Liver (tissue), 9 donors: ENCODE data around the gene DGKB. TPM values are rescaled to one million over a fixed set of nuclear protein-coding genes. Genes with fewer than 3 reads are reported as not detected.

Experiments
- DNase-seq: peaks from one replicate; pipeline ENCODE4 v3.0.0-alpha.2; 2017; ENCODE audit warnings: low spot score
- H3K27ac ChIP-seq, 2 donors: one replicate each; pipeline ENCODE4 v1.7.0; 2013; ENCODE audit warnings: inconsistent platforms in 2 of 2, low read length in 2 of 2, control low read depth in 1 of 2, low read depth in 1 of 2, mild to moderate bottlenecking in 1 of 2
- H3K27me3 ChIP-seq, 4 donors: one replicate each; pipeline versions ENCODE4 v1.6.1 to v1.7.0; 2013; ENCODE audit warnings: low read length in 3 of 4, inconsistent platforms in 1 of 4, mild to moderate bottlenecking in 1 of 4, moderate library complexity in 1 of 4; ENCODE audit not compliant: control insufficient read depth in 4 of 4, insufficient read depth in 4 of 4
- H3K36me3 ChIP-seq, 4 donors: one replicate each; pipeline versions ENCODE4 v1.6.1 to v1.7.0; 2013; ENCODE audit warnings: low read length in 3 of 4, mild to moderate bottlenecking in 3 of 4, low read depth in 1 of 4, moderate library complexity in 1 of 4; ENCODE audit not compliant: control insufficient read depth in 4 of 4, insufficient read depth in 3 of 4
- H3K4me1 ChIP-seq, 4 donors: one replicate each; pipeline versions ENCODE4 v1.6.1 to v1.7.0; 2013; ENCODE audit warnings: low read length in 3 of 4, mild to moderate bottlenecking in 3 of 4, moderate library complexity in 1 of 4; ENCODE audit not compliant: control insufficient read depth in 4 of 4, insufficient read depth in 4 of 4
- H3K4me3 ChIP-seq, 3 donors: one replicate each; pipeline versions ENCODE4 v1.6.1 to v1.7.0; 2013; ENCODE audit warnings: low read length in 3 of 3, control low read depth in 1 of 3, low read depth in 1 of 3, mild to moderate bottlenecking in 1 of 3
- H3K9ac ChIP-seq, 2 donors: one replicate each; pipeline ENCODE4 v1.7.0; 2013; ENCODE audit warnings: low read length in 2 of 2, mild to moderate bottlenecking in 2 of 2, moderate library complexity in 2 of 2, control low read depth in 1 of 2, low read depth in 1 of 2
- H3K9me3 ChIP-seq, 4 donors: one replicate each; pipeline versions ENCODE4 v1.6.1 to v1.7.0; 2013; ENCODE audit warnings: low read length in 3 of 4; ENCODE audit not compliant: control insufficient read depth in 4 of 4
- EGR1 ChIP-seq, 2 donors: IDR thresholded peaks; 2 replicates each; pipeline ENCODE4 v1.6.1; 2016 to 2018; ENCODE audit warnings: antibody characterized with exemption in 2 of 2, low read depth in 2 of 2
- FOXA2 ChIP-seq: IDR thresholded peaks from 2 replicates; pipeline ENCODE4 v1.6.1; 2016; ENCODE audit warnings: antibody characterized with exemption
- HNF4A ChIP-seq, 2 donors: conservative IDR thresholded peaks; 2 replicates each; pipeline ENCODE4 v1.6.1; 2016; ENCODE audit warnings: antibody characterized with exemption in 2 of 2, mild to moderate bottlenecking in 2 of 2
- HNF4G ChIP-seq: IDR thresholded peaks from 2 replicates; pipeline ENCODE4 v1.6.1; 2016; ENCODE audit warnings: antibody characterized with exemption
- JUND ChIP-seq, 2 donors: IDR thresholded peaks; 2 replicates each; pipeline ENCODE4 v1.6.1; 2016; ENCODE audit warnings: antibody characterized with exemption in 2 of 2
- RAD21 ChIP-seq, 2 donors: IDR thresholded peaks; 2 replicates each; pipeline ENCODE4 v1.6.1; 2016; ENCODE audit warnings: antibody characterized with exemption in 2 of 2, mild to moderate bottlenecking in 2 of 2
- RXRA ChIP-seq, 2 donors: IDR thresholded peaks; 2 replicates each; pipeline ENCODE4 v1.6.1; 2017 to 2018; ENCODE audit warnings: antibody characterized with exemption in 2 of 2, mild to moderate bottlenecking in 1 of 2
- SP1 ChIP-seq: IDR thresholded peaks from 2 replicates; pipeline ENCODE4 v1.6.1; 2018; ENCODE audit warnings: antibody characterized with exemption, mild to moderate bottlenecking
- TAF1 ChIP-seq: conservative IDR thresholded peaks from 2 replicates; pipeline ENCODE4 v1.6.1; 2016; ENCODE audit warnings: antibody characterized with exemption, mild to moderate bottlenecking
- YY1 ChIP-seq: IDR thresholded peaks from 2 replicates; pipeline ENCODE4 v1.6.1; 2016; ENCODE audit warnings: antibody characterized with exemption, mild to moderate bottlenecking
- WGBS: extraction: QIAGEN DNeasy Blood & Tissue Kit; methylation state at CpG from one replicate; pipeline ENCODE4 v1.1.7; 2013; 5-methylcytosine and 5-hydroxymethylcytosine counted together
- polyA plus RNA-seq, 2 donors: library from polyadenylated mRNA; stranded (reverse) in 1 of 2; unstranded in 1 of 2; fragments of 200-250 nt in 1 of 2; fragments of >200 nt in 1 of 2; fragmentation: Nextera tagmentation in 1 of 2; extraction: Ambion mirVana in 1 of 2; gene quantifications; one replicate each; pipeline versions ENCODE4 v1.2.1 to v1.2.3, GENCODE V29; 2013 to 2015
- total RNA-seq, 2 donors: library from RNA; depleted of rRNA; stranded (reverse); fragments of >200 nt; gene quantifications; one replicate each; pipeline ENCODE4 v1.2.3, GENCODE V29; 2014
- TF ChIP-seq, protein P1 (sequence below): fragments of 150-350 bp; IDR thresholded peaks from 2 replicates; pipeline ENCODE4 v1.5.1; 2017; ENCODE audit warnings: improper control_type of control experiment, low read depth, low read length; ENCODE audit not compliant: missing input control
- TF ChIP-seq, protein P2 (sequence below): IDR thresholded peaks from 2 replicates; pipeline ENCODE4 v1.6.1; 2016; ENCODE audit warnings: antibody characterized with exemption
- TF ChIP-seq, protein P3 (sequence below): IDR thresholded peaks from 2 replicates; pipeline ENCODE4 v1.6.1; 2016; ENCODE audit warnings: antibody characterized with exemption, mild to moderate bottlenecking
- TF ChIP-seq, protein P4 (sequence below): IDR thresholded peaks from 2 replicates; pipeline ENCODE4 v1.6.1; 2016; ENCODE audit warnings: antibody characterized with exemption
- donor health status: healthy.
- donor health status: healthy.
- donor health status: healthy.
- donor health status: healthy.
- donor health status: healthy.

Gene DGKB
- total and polyA plus RNA-seq, 4 donors, result 0.09 to 0.42 TPM; not detected in 2

DNA sequence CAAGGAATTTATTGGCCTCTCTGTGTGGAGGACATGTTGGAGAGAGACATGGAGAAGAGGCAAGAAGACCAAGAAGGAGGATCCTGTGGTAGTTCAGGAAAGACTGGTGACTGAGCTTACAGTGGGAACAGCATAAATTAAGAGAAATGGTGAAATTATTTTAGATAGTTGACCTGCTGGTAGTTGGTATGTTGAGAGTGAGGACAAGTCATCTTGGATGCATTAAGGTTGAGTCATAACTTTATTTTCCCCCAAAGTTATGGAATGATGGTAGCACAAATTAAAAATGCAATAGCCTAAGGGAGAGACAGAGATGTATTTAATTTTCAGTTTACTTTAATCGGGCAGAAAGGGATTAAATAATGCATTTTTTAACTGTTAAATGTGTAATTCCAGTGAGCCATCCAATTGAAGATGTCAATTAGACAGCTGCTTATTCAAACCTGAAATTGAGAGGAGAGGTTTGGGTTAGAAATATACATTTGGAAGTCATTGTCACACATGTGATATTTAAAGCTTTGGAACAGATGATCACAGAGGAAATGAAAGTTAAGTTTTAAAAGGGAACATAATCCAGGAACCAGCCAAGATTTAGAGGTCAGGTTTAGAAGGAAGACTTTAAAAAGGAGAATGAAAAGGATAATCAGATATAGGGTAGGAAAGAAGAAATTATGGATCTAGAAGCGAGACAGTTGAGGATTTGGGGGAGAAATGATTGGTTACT, 80.6 kb downstream of the DGKB start:
- no peak overlapping the region for H3K9ac ChIP-seq
- TF ChIP-seq TAF1 (no peak), FOXA2 (no peak), RXRA (IDR thresholded peaks at IDR 0.05) (no peak), YY1 (no peak), HNF4A (conservative IDR thresholded peaks at IDR 0.05) (no peak), SP1 (no peak)
- TF ChIP-seq, protein P1, sequence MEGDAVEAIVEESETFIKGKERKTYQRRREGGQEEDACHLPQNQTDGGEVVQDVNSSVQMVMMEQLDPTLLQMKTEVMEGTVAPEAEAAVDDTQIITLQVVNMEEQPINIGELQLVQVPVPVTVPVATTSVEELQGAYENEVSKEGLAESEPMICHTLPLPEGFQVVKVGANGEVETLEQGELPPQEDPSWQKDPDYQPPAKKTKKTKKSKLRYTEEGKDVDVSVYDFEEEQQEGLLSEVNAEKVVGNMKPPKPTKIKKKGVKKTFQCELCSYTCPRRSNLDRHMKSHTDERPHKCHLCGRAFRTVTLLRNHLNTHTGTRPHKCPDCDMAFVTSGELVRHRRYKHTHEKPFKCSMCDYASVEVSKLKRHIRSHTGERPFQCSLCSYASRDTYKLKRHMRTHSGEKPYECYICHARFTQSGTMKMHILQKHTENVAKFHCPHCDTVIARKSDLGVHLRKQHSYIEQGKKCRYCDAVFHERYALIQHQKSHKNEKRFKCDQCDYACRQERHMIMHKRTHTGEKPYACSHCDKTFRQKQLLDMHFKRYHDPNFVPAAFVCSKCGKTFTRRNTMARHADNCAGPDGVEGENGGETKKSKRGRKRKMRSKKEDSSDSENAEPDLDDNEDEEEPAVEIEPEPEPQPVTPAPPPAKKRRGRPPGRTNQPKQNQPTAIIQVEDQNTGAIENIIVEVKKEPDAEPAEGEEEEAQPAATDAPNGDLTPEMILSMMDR, result no peak
- TF ChIP-seq, protein P2, sequence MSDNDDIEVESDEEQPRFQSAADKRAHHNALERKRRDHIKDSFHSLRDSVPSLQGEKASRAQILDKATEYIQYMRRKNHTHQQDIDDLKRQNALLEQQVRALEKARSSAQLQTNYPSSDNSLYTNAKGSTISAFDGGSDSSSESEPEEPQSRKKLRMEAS, result no peak
- TF ChIP-seq, protein P3, sequence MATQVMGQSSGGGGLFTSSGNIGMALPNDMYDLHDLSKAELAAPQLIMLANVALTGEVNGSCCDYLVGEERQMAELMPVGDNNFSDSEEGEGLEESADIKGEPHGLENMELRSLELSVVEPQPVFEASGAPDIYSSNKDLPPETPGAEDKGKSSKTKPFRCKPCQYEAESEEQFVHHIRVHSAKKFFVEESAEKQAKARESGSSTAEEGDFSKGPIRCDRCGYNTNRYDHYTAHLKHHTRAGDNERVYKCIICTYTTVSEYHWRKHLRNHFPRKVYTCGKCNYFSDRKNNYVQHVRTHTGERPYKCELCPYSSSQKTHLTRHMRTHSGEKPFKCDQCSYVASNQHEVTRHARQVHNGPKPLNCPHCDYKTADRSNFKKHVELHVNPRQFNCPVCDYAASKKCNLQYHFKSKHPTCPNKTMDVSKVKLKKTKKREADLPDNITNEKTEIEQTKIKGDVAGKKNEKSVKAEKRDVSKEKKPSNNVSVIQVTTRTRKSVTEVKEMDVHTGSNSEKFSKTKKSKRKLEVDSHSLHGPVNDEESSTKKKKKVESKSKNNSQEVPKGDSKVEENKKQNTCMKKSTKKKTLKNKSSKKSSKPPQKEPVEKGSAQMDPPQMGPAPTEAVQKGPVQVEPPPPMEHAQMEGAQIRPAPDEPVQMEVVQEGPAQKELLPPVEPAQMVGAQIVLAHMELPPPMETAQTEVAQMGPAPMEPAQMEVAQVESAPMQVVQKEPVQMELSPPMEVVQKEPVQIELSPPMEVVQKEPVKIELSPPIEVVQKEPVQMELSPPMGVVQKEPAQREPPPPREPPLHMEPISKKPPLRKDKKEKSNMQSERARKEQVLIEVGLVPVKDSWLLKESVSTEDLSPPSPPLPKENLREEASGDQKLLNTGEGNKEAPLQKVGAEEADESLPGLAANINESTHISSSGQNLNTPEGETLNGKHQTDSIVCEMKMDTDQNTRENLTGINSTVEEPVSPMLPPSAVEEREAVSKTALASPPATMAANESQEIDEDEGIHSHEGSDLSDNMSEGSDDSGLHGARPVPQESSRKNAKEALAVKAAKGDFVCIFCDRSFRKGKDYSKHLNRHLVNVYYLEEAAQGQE, result no peak
- TF ChIP-seq, protein P4, sequence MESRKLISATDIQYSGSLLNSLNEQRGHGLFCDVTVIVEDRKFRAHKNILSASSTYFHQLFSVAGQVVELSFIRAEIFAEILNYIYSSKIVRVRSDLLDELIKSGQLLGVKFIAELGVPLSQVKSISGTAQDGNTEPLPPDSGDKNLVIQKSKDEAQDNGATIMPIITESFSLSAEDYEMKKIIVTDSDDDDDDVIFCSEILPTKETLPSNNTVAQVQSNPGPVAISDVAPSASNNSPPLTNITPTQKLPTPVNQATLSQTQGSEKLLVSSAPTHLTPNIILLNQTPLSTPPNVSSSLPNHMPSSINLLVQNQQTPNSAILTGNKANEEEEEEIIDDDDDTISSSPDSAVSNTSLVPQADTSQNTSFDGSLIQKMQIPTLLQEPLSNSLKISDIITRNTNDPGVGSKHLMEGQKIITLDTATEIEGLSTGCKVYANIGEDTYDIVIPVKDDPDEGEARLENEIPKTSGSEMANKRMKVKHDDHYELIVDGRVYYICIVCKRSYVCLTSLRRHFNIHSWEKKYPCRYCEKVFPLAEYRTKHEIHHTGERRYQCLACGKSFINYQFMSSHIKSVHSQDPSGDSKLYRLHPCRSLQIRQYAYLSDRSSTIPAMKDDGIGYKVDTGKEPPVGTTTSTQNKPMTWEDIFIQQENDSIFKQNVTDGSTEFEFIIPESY, result no peak
- WGBS, result 86% methylated on average over 2 of the region's 2 CpGs
- H3K4me3 ChIP-seq, result no peak overlapping the region
- no peaks in the 10 kb centered on the region for H3K9me3 ChIP-seq
- DNase-seq, result no peak
- no peaks in the 10 kb centered on the region for H3K27me3 ChIP-seq
- peaks cover 0 to 4% (median 0%) of the 10 kb centered on the region in 4 donors for H3K4me1 ChIP-seq
- H3K36me3 ChIP-seq, result no peaks in the 10 kb centered on the region
- no peak overlapping the region for H3K27ac ChIP-seq

DNA sequence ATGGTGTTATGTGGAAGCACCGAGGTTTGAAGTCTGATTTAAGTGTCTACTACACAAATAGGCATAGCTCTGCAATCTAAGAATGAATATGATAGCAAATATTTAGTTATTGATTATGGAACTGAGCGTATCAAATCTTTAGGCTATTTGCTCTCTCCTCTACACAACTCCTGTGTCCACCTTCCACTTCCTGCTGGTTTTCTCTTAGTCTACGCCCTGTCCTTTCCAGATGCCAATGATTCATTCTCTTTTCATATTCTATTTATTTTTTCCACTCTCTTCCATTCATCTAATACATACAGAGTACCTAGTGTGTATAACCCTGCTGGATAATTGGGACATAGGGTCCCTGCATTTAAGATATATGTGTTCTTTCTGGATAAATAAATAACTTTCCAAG, 83.7 kb downstream of the DGKB start:
- H3K36me3 ChIP-seq, result no peaks in the 10 kb centered on the region
- H3K27me3 ChIP-seq, result no peaks in the 10 kb centered on the region
- no peaks in the 10 kb centered on the region for H3K9me3 ChIP-seq
- H3K9ac ChIP-seq, result no peak overlapping the region
- DNase-seq, result no peak
- H3K4me1 ChIP-seq, result peaks cover 0 to 4% (median 0%) of the 10 kb centered on the region in 4 donors
- 80% methylated on average over 3 of the region's 3 CpGs for WGBS
- no peak for TF ChIP-seq EGR1 (IDR thresholded peaks at IDR 0.05; ENCODE audit: low read depth in 2 of 2)
- TF ChIP-seq, protein P3, result no peak
- TF ChIP-seq SP1, result no peak
- TF ChIP-seq YY1, result no peak
- TF ChIP-seq TAF1, result no peak
- no peak for TF ChIP-seq JUND (IDR thresholded peaks at IDR 0.05)
- TF ChIP-seq RAD21 (IDR thresholded peaks at IDR 0.05), result no peak
- no peak for TF ChIP-seq RXRA (IDR thresholded peaks at IDR 0.05)
- TF ChIP-seq, protein P1, result no peak
- no peak for TF ChIP-seq HNF4G
- no peak overlapping the region for H3K4me3 ChIP-seq
- H3K27ac ChIP-seq, result no peak overlapping the region
